Panc1 (cell line): ENCODE results near the gene GPBAR1.

ENCODE experiments used
- CTCF ChIP-seq: fragments of 450-650 bp; IDR thresholded peaks from 2 replicates; pipeline ENCODE4 v1.5.1; 2017; ENCODE audit warnings: mild to moderate bottlenecking
- POLR2AphosphoS5 ChIP-seq: IDR thresholded peaks from 2 replicates; pipeline ENCODE4 v1.6.1; 2012; ENCODE audit warnings: mild to moderate bottlenecking, low read depth, low read length, moderate library complexity
- REST ChIP-seq, 2 experiments: IDR thresholded peaks; 2 replicates each; pipeline ENCODE4 v1.6.1; 2011 to 2012; ENCODE audit warnings: low read depth in 2 of 2, control low read depth in 1 of 2, low read length in 1 of 2, mild to moderate bottlenecking in 1 of 2, moderate library complexity in 1 of 2; ENCODE audit not compliant: insufficient read depth in 1 of 2
- TCF7L2 ChIP-seq: IDR thresholded peaks from 2 replicates; pipeline ENCODE4 v1.6.1; 2011; ENCODE audit warnings: mild to moderate bottlenecking, low read depth, low read length, inconsistent platforms

DNA sequence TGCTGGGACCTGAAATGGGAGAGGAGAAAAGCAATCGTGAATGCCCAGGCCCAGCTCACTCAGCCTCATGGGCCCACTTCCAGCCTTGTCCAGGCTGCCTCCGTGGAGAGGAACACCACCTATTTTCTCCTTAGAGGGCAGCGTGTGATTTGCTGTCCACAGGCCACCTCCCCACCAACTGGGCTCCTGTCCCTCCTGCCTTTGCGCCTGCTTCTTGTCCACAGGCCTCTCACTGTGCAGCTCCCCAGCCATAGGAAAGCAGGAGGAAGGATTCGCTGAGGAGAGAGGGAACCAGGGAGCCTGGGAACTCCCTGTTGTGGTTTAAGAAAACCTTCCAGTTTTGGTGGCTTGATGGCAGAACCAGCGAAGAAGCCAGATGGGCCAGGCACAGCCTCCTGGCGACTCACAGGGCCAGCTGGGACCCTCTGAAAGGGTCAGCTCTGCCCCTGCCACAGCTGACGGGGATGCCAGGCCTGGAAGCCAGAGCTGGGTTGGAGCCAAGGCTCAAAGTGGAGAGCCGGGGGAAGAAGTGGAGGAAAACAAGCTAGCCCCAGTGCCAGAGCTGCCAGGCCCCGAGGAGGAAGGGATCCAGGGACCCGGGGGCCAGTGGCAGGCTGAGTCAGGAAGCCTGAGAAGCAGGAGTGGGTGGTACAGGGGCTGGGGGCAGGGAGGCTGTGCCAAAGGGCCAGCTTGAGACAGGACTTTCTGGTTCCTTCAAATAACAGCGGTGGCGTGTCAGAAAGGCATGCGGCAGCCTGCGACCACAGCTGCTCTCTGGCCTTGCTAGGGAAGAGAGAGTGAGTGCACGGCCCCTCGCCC lies 21.6 kb downstream of the GPBAR1 start:
- TF ChIP-seq CTCF = no peak
- no peak for TF ChIP-seq POLR2AphosphoS5
- TF ChIP-seq TCF7L2 = no peak
- no peak for TF ChIP-seq REST (IDR thresholded peaks at IDR 0.05; ENCODE audit: insufficient read depth in 1 of 2, low read depth in 2 of 2, low read length in 1 of 2)
